Activated CD8-positive, alpha-beta memory T cell treated with anti-CD3 and anti-CD28 coated beads for 4 hours (primary cell): ENCODE data around the gene MLXIP.

Experiments
- DNase-seq, 2 donors: peaks; one replicate each; pipeline ENCODE4 v3.0.0-alpha.2; 2020; ENCODE audit warnings: low read depth in 2 of 2

MLXIP gene

GRCh38 chr12:122126713-122127597 lies 48.4 kb downstream of the MLXIP start:
- DNase-seq: no peak

- no peak for DNase-seq
Measured at GRCh38 chr12:122127839-122128238, 49.3 kb downstream of the MLXIP start.

- no peak for DNase-seq
Measured at GRCh38 chr12:122128481-122128880, 49.9 kb downstream of the MLXIP start.

- DNase-seq: no peak
Measured at GRCh38 chr12:122129131-122129530, 50.6 kb downstream of the MLXIP start.

GRCh38 chr12:122130150-122130549 lies 51.6 kb downstream of the MLXIP start:
- no peak for DNase-seq

- DNase-seq: no peak
Measured at GRCh38 chr12:122133192-122133950, 54.8 kb downstream of the MLXIP start.

- no peak for DNase-seq
Measured at GRCh38 chr12:122135437-122136031, 57.0 kb downstream of the MLXIP start.

GRCh38 chr12:122137229-122137628 lies 58.7 kb downstream of the MLXIP start:
- DNase-seq: no peak

- no peak for DNase-seq
Measured at GRCh38 chr12:122137681-122138080, 59.1 kb downstream of the MLXIP start.

GRCh38 chr12:122138181-122138580 lies 59.6 kb downstream of the MLXIP start:
- DNase-seq: no peak

- no peak for DNase-seq
Measured at GRCh38 chr12:122138616-122139015, 60.1 kb downstream of the MLXIP start.

GRCh38 chr12:122139266-122139665 lies 60.7 kb downstream of the MLXIP start:
- no peak for DNase-seq

- no peak for DNase-seq
Measured at GRCh38 chr12:122139941-122140340, 61.4 kb downstream of the MLXIP start.

- no peak for DNase-seq
Measured at GRCh38 chr12:122140467-122141257, 62.1 kb downstream of the MLXIP start.

GRCh38 chr12:122141911-122142725 lies 63.6 kb downstream of the MLXIP start:
- DNase-seq: no peak

GRCh38 chr12:122142857-122143256 lies 64.3 kb downstream of the MLXIP start:
- no peak for DNase-seq

GRCh38 chr12:122144885-122145284 lies 66.3 kb downstream of the MLXIP start:
- DNase-seq: no peak

- DNase-seq: no peak
Measured at GRCh38 chr12:122145505-122146330, 67.2 kb downstream of the MLXIP start.

GRCh38 chr12:122147514-122148290 lies 69.1 kb downstream of the MLXIP start:
- no peak for DNase-seq
